NCI-H460 (cell line): ENCODE measurements around the gene PCNA. TPM values are rescaled to one million over a fixed set of nuclear protein-coding genes. Genes with fewer than 3 reads are reported as not detected.

Experiments
- DNase-seq: peaks from one replicate; pipeline ENCODE4 v3.0.0-alpha.2; 2016; ENCODE audit warnings: low read depth; ENCODE audit errors: extremely low read depth
- small RNA-seq, 2 experiments: library from RNA; depleted of rRNA; stranded (forward); fragments of <200 nt; gene quantifications; one replicate each; pipeline ENCODE3, GENCODE V24; 2014
- total RNA-seq: library from RNA; depleted of rRNA; stranded (reverse); fragments of >200 nt; shearing (Covaris generic); gene quantifications from 2 replicates; pipeline ENCODE4 v1.2.3, GENCODE V29; 2014; rRNA removed

PCNA gene
- total RNA-seq, 1 experiment from 2014 or later, result 145 TPM

DNA sequence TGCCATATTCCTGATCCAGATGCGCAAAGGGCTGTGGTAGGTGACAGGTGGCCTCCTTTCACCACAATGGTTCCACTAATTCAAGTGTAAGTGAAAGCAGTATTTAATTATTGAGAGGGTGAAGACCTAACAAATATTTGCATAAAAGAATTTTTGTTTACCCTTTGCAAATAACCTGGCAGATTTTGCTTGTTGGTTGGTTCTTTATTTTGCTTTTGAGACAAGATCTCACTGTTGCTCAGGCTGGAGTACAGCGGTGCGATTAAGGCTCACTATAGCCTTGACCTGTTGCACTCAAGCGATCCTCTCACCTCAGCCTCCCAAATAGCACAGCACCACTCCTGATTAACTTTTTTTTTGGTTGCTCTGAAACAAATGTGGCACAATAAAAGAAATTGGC lies 49.2 kb downstream of the PCNA start:
- DNase-seq, result no peak

DNA sequence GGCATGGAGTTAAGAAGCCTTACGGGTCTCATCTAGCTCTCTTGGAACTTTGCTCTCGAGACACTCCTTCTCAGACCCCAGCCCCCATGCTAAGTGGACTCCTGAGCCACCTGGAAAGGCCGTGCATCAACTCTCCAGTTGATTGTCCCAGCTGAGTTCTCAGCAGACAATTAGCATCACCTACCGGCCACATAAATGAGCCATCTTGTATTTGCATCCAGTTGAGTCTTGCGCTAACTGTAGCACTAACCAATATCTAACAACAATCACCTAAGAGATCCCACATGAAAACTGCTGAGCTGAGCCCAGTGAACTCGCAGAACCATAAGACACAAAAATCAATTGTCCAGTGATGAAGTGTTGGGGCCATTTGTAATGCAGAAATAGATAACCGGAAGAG lies 49.7 kb downstream of the PCNA start:
- no peak for DNase-seq

DNA sequence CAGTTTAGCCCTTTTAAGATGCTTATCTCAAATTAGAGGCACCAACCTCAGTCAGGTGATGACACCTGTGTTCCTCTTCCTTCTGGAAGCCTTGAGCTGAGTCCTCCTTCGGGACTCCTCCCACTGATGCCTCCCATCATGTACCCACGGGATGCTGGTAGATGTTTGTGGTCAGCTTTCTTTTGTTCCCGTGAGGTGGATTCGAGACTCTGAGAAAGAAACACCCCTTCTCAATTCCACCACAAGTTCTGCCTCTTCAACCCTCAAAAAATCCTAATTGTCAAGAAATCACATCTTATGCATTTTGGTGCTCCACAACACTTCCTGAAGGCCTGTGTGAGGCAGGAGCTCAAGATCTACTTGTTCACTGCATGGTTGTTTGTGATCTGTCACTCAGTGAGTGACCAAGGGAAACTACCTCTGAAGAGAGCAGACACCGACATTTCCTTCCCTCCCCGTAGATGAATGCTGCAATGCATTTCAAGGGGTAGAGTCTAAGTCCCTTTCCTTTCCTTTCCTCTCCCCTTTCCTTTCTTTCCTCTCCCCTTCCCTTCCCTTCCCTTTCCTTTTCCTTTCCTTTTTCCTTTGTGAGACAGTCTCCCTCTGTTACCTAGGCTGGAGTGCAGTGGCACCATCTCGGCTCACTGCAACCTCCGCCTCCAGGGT lies 50.5 kb downstream of the PCNA start:
- no peak for DNase-seq

DNA sequence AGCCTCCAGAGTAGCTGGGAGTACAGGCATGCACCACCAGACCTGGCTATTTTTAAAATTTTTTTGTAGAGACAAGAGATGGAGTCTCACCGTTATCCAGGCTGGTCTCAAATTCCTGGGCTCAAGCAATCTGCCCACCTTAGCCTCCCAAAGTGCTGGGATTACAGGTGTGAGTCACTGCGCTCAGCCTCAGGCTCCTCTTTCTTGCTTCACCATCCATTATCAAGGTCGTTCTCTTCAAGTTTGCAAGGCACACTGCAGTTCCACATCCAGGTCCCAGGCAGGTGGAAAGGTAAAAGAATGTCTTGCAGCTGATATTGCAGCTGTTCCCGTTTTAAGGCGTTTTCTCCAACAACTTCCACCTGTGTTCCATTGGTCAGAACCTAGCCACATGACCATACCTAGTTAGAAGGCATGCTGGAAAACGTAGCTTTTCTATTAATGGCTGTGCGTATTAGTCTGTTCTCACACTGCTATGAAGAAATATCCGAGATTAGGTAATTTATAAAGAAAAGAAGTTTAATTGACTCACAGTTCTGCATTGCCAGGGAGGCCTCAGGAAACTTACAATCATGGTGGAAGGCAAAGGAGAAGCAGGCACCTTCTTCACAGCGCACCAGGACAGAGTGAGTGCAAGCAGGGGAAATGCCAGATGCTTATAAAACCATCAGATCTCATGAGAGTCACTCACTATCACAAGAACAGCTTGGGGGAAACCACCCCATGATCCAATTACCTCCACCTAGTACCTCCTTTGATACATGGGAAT lies 51.7 kb downstream of the PCNA start:
- DNase-seq, result no peak

DNA sequence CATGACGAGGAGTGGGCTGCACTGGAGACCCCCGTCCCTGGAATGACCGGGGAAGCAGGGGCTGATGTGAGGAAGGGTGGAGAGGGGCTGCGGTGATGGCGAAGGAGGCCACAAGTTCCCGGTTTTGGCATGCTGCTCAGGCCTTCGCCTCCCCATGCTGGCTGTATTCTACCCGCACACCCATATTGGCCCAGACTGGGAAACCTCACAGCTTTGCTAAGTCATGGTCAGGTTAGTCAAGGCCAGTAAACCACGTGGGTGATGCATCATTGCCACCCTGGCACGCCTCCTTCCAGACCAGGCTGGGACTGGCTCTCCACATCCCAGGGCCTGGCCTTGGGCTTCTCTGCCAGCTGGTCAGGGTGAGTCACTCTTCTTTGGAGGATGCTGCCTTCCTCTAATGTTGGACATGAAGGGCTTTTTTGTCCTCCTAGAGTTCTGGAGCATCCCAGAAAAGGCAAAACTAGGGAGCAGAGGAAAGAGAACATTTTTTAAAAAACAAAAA lies 53.8 kb downstream of the PCNA start:
- DNase-seq, result peak; percentile 98

DNA sequence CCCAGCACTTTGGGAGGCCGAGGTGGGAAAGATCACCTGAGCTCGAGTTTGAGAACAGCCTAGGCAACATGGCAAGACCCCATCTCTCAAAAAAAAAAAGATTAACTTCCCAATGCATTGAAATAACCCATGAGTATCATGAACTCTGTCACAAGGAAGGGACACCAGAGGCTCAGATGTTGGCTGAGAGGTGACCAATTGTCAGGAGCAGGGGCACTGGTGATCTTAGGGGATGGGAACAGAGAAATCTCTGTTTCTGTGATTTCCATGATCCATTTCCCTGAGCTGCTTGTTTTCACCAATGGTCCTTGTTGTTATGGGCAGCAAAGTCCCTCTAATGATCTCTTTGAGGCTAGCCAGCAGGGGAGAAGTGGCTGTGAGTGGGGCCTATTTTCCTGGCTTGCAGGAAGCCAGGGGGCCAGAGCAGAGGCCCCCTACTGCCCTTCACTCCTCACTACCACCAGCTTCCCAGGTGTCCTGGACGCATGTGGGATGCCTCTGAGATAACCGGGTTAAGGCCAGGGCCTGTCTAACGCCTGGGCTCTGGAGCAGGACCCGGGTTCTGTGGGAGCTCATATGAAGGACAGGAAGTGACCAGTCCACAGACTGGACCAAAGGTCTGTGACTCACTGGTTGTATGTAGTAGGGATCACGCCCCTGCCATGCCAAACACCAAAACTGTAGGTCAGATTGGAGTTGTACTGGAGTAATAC lies 54.4 kb downstream of the PCNA start:
- DNase-seq, result no peak

Small RNAs within 50 kb of the gene (small RNA-seq; reads per million reads assigned to genes)
- gene RF00019 (0 reads per million in 2 experiments), gene RF00568 (0 to 0.06 reads per million in 2 experiments), gene RNA5SP474 (0.02 to 0.12 reads per million in 2 experiments)

Other genes with a start within 250 kb of the PCNA start
- gene SLC23A2, start 118.4 kb downstream of the PCNA start, total RNA-seq, result 17.5 and 20.5 TPM in 2 replicates
- 169 and 183 TPM in 2 replicates for gene TMEM230, start 6.9 kb downstream of the PCNA start, total RNA-seq
- 18.4 and 23.7 TPM in 2 replicates for gene CDS2, start 7.0 kb upstream of the PCNA start, total RNA-seq
- gene PROKR2, start 197.0 kb upstream of the PCNA start, total RNA-seq, result not detected in 2 replicates